ENCODE results near the gene YWHAQ. TPM values are rescaled to one million over a fixed set of nuclear protein-coding genes. Genes with fewer than 3 reads are reported as not detected.
"Not testable (repeated sequence)": the region's sequence is repeated elsewhere in the genome, so short reads cannot be mapped to it uniquely, and the experiment has no call there.

The YWHAQ gene
- total RNA-seq, 1 donor from 2014 or later: 533 TPM

DNA sequence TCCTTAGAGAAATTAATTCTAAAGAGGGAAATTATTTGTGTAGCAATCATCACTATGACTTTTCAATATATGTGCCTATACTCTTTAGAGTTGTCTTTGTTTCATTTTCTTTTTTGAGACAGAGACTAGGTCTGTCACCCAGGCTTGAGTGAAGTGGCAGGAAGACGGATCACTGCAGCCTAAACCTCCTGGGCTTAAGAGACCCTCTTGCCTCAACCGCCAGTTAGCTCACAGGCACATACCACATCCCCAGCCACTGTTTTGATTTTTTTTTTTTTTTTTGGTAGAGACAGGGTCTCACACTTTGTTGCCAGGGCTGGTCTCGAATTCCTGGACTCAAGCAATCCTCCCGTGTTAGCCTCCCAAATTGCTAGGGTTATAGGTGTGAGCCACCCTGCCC, 12.4 kb downstream of the YWHAQ start:
- H3K4me1 Mint-ChIP-seq (ENCODE audit: low read depth, unreplicated experiment): peaks cover 46% of the 10 kb centered on the region
- H3K9me3 Mint-ChIP-seq (ENCODE audit: unreplicated experiment): no peaks in the 10 kb centered on the region
- peak overlapping the region; percentile 35 for H3K27ac Mint-ChIP-seq (ENCODE audit: unreplicated experiment)
- no peaks in the 10 kb centered on the region for H3K27me3 Mint-ChIP-seq (ENCODE audit: unreplicated experiment)
- no peak for TF ChIP-seq CTCF (IDR thresholded peaks at IDR 0.05; ENCODE audit: partially characterized antibody, unreplicated experiment)
- DNase-seq: no peak
- H3K36me3 Mint-ChIP-seq (ENCODE audit: unreplicated experiment): peaks cover 5% of the 10 kb centered on the region
- H3K4me3 Mint-ChIP-seq (ENCODE audit: unreplicated experiment): no peak overlapping the region

DNA sequence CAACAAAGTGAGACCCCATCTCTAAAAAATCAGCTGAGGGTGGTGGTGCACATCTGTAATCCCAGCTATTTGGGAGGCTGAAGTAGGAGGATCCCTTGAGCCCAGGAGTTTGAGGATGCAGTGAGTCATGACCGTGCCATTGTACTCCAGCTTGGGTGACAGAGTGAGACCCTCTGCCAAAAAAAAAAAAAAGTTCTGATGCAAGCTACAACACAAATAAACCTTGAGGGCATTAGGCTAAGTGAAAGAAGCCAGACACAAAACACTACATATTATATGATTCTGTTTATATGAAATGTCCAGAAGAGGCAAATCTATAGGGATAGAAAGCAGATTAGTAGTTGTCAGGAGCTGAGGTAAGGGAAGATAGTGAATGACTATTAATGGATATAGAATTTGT, 13.0 kb downstream of the YWHAQ start:
- no peak for TF ChIP-seq CTCF (IDR thresholded peaks at IDR 0.05; ENCODE audit: partially characterized antibody, unreplicated experiment)
- DNase-seq: no peak
- Mint-ChIP-seq H3K27me3 (ENCODE audit: unreplicated experiment) (no peaks in the 10 kb centered on the region), H3K9me3 (ENCODE audit: unreplicated experiment) (peaks cover 1% of the 10 kb centered on the region), H3K4me1 (ENCODE audit: low read depth, unreplicated experiment) (peaks cover 48% of the 10 kb centered on the region), H3K27ac (ENCODE audit: unreplicated experiment) (no peak overlapping the region), H3K4me3 (ENCODE audit: unreplicated experiment) (no peak overlapping the region), H3K36me3 (ENCODE audit: unreplicated experiment) (peaks cover 5% of the 10 kb centered on the region)

GRCh38 chr2:9617296-9617695, 13.5 kb downstream of the YWHAQ start:
- no peak for TF ChIP-seq CTCF (IDR thresholded peaks at IDR 0.05; ENCODE audit: partially characterized antibody, unreplicated experiment)
- H3K4me1 Mint-ChIP-seq (ENCODE audit: low read depth, unreplicated experiment): peaks cover 51% of the 10 kb centered on the region
- peaks cover 1% of the 10 kb centered on the region for H3K9me3 Mint-ChIP-seq (ENCODE audit: unreplicated experiment)
- DNase-seq: no peak
- no peak overlapping the region for H3K4me3 Mint-ChIP-seq (ENCODE audit: unreplicated experiment)
- no peak overlapping the region for H3K27ac Mint-ChIP-seq (ENCODE audit: unreplicated experiment)
- peaks cover 5% of the 10 kb centered on the region for H3K36me3 Mint-ChIP-seq (ENCODE audit: unreplicated experiment)
- H3K27me3 Mint-ChIP-seq (ENCODE audit: unreplicated experiment): no peaks in the 10 kb centered on the region

- no peaks in the 10 kb centered on the region for H3K27me3 Mint-ChIP-seq (ENCODE audit: unreplicated experiment)
- no peak overlapping the region for H3K4me3 Mint-ChIP-seq (ENCODE audit: unreplicated experiment)
- H3K27ac Mint-ChIP-seq (ENCODE audit: unreplicated experiment): no peak overlapping the region
- peaks cover 1% of the 10 kb centered on the region for H3K9me3 Mint-ChIP-seq (ENCODE audit: unreplicated experiment)
- TF ChIP-seq CTCF (IDR thresholded peaks at IDR 0.05; ENCODE audit: partially characterized antibody, unreplicated experiment): no peak
- H3K4me1 Mint-ChIP-seq (ENCODE audit: low read depth, unreplicated experiment): peaks cover 48% of the 10 kb centered on the region
- H3K36me3 Mint-ChIP-seq (ENCODE audit: unreplicated experiment): peaks cover 5% of the 10 kb centered on the region
- DNase-seq: no peak
Measured at GRCh38 chr2:9614562-9614961, 16.2 kb downstream of the YWHAQ start.

DNA sequence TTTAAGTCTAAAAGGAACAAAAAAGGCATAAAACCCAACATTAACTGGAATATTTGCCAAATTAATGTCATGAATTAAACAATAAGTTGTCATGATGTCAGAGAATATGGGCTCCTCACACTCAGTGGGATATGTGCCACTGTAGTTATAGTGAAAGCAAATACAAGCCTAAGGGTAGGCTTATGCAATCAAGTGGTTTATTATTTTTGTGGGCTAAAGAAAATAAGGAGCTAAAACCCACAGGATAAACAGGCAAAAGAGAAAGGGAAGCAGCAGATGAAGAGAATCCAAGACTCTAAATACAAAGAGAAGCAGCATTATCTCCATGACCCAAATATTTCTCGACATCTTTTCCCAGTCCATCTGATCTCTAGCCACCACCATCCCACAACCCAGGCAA, 17.5 kb downstream of the YWHAQ start:
- H3K27me3 Mint-ChIP-seq (ENCODE audit: unreplicated experiment): no peaks in the 10 kb centered on the region
- peaks cover 44% of the 10 kb centered on the region for H3K4me1 Mint-ChIP-seq (ENCODE audit: low read depth, unreplicated experiment)
- peaks cover 1% of the 10 kb centered on the region for H3K9me3 Mint-ChIP-seq (ENCODE audit: unreplicated experiment)
- TF ChIP-seq CTCF (IDR thresholded peaks at IDR 0.05; ENCODE audit: partially characterized antibody, unreplicated experiment): no peak
- peaks cover 5% of the 10 kb centered on the region for H3K36me3 Mint-ChIP-seq (ENCODE audit: unreplicated experiment)
- H3K27ac Mint-ChIP-seq (ENCODE audit: unreplicated experiment): no peak overlapping the region
- no peak overlapping the region for H3K4me3 Mint-ChIP-seq (ENCODE audit: unreplicated experiment)
- no peak for DNase-seq

DNA sequence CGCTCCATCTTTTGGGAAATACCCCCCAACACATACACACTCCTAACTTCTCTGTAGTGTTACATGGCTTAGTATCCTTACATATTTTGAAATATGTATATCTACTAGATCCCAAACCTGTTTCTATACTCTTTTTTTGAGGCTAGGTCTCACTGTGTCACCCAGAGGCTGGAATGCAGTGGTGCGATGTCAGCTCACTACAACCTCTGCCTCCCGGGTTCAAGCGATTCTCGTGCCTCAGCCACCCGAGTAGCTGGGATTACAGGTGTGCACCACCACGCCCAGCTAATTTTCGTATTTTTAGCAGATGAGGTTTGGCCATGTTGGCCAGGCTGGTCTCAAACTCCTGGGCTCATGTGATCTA, 19.3 kb downstream of the YWHAQ start:
- H3K4me1 Mint-ChIP-seq (ENCODE audit: low read depth, unreplicated experiment): peaks cover 42% of the 10 kb centered on the region
- not testable (repeated sequence) for H3K27ac Mint-ChIP-seq (ENCODE audit: unreplicated experiment); H3K9me3 Mint-ChIP-seq (ENCODE audit: unreplicated experiment); DNase-seq; H3K36me3 Mint-ChIP-seq (ENCODE audit: unreplicated experiment); H3K27me3 Mint-ChIP-seq (ENCODE audit: unreplicated experiment); H3K4me3 Mint-ChIP-seq (ENCODE audit: unreplicated experiment)
